Astrocyte (in vitro differentiated cells and primary cell): ENCODE results near the gene TRERF1. TPM values are rescaled to one million over a fixed set of nuclear protein-coding genes. Genes with fewer than 3 reads are reported as not detected.
A peak's percentile ranks its signal among the peaks of the same experiment; 100 is the strongest.

Experiments used
- DNase-seq: peaks from one replicate; pipeline ENCODE4 v3.0.0-alpha.2; 2010; ENCODE audit warnings: low read depth
- FAIRE-seq: peaks from 2 replicates; lab custom pipeline; 2011; peaks lifted over from hg19 to GRCh38; lab: Jason Lieb, UNC
- H2AFZ ChIP-seq: 2 replicates; pipeline ENCODE4 v1.6.0; 2012; ENCODE audit warnings: low read depth, low read length, inconsistent platforms
- H3K27ac ChIP-seq: 2 replicates; pipeline ENCODE4 v1.5.1; 2011; ENCODE audit warnings: low read depth, low read length, inconsistent platforms
- H3K27me3 ChIP-seq: 2 replicates; pipeline ENCODE4 v1.6.0; 2011; ENCODE audit warnings: low read length, inconsistent platforms; ENCODE audit not compliant: insufficient read depth
- H3K36me3 ChIP-seq: 2 replicates; pipeline ENCODE4 v1.5.1; 2011; ENCODE audit warnings: low read length, inconsistent platforms; ENCODE audit not compliant: insufficient read depth
- H3K4me1 ChIP-seq: 2 replicates; pipeline ENCODE4 v1.5.1; 2011; ENCODE audit warnings: low read length, inconsistent platforms; ENCODE audit not compliant: insufficient read depth
- H3K4me2 ChIP-seq: 2 replicates; pipeline ENCODE4 v1.6.0; 2012; ENCODE audit warnings: low read length, inconsistent platforms
- H3K4me3 ChIP-seq: 2 replicates; pipeline ENCODE4 v1.5.1; 2011; ENCODE audit warnings: low read depth, mild to moderate bottlenecking, low read length, inconsistent platforms; ENCODE audit not compliant: insufficient read depth
- H3K79me2 ChIP-seq: 2 replicates; pipeline ENCODE4 v1.6.0; 2012; ENCODE audit warnings: mild to moderate bottlenecking, low read length, inconsistent platforms; ENCODE audit not compliant: insufficient read depth
- H3K9ac ChIP-seq: 2 replicates; pipeline ENCODE4 v1.6.0; 2012; ENCODE audit warnings: mild to moderate bottlenecking, low read length, inconsistent platforms
- H3K9me3 ChIP-seq: 2 replicates; pipeline ENCODE4 v1.5.1; 2012; ENCODE audit warnings: low read depth, mild to moderate bottlenecking, low read length, inconsistent platforms; ENCODE audit not compliant: insufficient read depth
- H4K20me1 ChIP-seq: 2 replicates; pipeline ENCODE4 v1.6.0; 2012; ENCODE audit warnings: low read length, inconsistent platforms; ENCODE audit not compliant: insufficient read depth
- H3K27ac Mint-ChIP-seq: one replicate; pipeline ENCODE4 v1.8.0; 2021; ENCODE audit warnings: mild to moderate bottlenecking, mixed read lengths; ENCODE audit not compliant: unreplicated experiment
- H3K27me3 Mint-ChIP-seq: one replicate; pipeline ENCODE4 v1.8.0; 2021; ENCODE audit warnings: low read depth, mixed read lengths; ENCODE audit not compliant: unreplicated experiment
- H3K36me3 Mint-ChIP-seq: one replicate; pipeline ENCODE4 v1.8.0; 2021; ENCODE audit warnings: low read depth, mixed read lengths; ENCODE audit not compliant: unreplicated experiment
- H3K4me1 Mint-ChIP-seq: one replicate; pipeline ENCODE4 v1.8.0; 2021; ENCODE audit warnings: low read depth, mixed read lengths; ENCODE audit not compliant: unreplicated experiment
- H3K4me3 Mint-ChIP-seq: one replicate; pipeline ENCODE4 v1.8.0; 2021; ENCODE audit warnings: mild to moderate bottlenecking, moderate library complexity, mixed read lengths; ENCODE audit not compliant: unreplicated experiment
- H3K9me3 Mint-ChIP-seq: one replicate; pipeline ENCODE4 v1.8.0; 2021; ENCODE audit warnings: mild to moderate bottlenecking, mixed read lengths; ENCODE audit not compliant: unreplicated experiment
- EZH2 ChIP-seq: IDR thresholded peaks from 2 replicates; pipeline ENCODE4 v1.6.1; 2012; ENCODE audit warnings: mild to moderate bottlenecking, low read length, inconsistent platforms; ENCODE audit not compliant: insufficient read depth
- total RNA-seq: library from RNA; stranded (reverse); gene quantifications from 2 replicates; pipeline ENCODE4 v1.2.1, GENCODE V29; 2021
- TF ChIP-seq, protein P1 (sequence below): IDR thresholded peaks from 2 replicates; pipeline ENCODE4 v1.5.1; 2011; ENCODE audit warnings: low read depth, mild to moderate bottlenecking, inconsistent platforms, low read length, moderate library complexity; ENCODE audit not compliant: insufficient read depth

TRERF1 gene
- total RNA-seq, 1 donor from 2014 or later: 8.6 TPM

DNA sequence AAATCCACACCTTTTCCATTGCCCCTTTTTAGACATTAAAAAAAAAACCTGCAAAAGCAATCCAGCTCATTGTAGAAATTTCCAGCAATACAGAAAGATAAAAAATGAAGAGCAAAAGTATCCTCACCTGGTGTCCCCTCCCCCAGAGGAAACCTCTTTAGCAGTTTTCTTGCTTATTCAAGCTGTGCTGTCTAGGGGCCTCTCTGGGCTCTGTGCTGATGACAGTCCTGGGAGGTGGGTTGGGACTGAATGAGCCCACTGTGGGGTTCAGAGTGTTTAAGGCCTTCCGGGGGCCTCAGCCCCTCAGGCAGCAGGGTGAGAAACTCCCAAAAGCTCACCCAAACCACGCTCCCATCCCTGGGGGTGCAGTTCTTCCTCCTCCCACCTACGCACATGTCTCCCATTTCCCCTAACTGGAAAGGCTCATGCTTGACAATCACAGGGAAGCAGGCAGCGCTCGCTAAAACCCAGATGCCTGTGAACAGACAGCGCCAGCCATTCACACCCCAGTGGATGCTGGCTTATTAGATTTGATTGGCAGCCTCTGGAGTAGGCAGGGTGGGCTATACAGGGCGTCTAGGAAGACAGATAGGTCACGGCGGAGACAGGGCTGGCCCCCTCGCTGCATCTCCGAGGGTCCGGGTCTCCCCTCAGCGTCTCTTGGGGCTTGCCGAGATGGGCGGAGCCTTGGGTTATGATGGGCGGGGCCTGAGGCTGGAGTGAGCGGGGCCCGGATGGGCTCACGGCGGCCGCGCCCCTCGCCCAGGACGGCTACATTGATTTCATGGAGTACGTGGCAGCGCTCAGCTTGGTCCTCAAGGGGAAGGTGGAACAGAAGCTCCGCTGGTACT is 274.0 kb downstream of the TRERF1 start:
- Histone ChIP-seq H2AFZ (peak overlapping the region; percentile 67), H4K20me1 (no peaks in the 10 kb centered on the region), H3K9me3 (no peaks in the 10 kb centered on the region), H3K4me1 (peaks cover 5% of the 10 kb centered on the region), H3K79me2 (no peaks in the 10 kb centered on the region), H3K4me3 (peak overlapping the region; percentile 12), H3K4me2 (peak overlapping the region; percentile 77), H3K9ac (no peak overlapping the region), H3K27ac (no peak overlapping the region), H3K36me3 (no peaks in the 10 kb centered on the region), H3K27me3 (peaks cover 2% of the 10 kb centered on the region)
- FAIRE-seq (no peak), DNase-seq (no peak)
- Mint-ChIP-seq H3K4me1 (peaks cover 2% of the 10 kb centered on the region), H3K27me3 (peaks cover 15% of the 10 kb centered on the region), H3K9me3 (no peaks in the 10 kb centered on the region), H3K4me3 (peak overlapping the region; percentile 57), H3K36me3 (peaks cover 4% of the 10 kb centered on the region), H3K27ac (no peak overlapping the region)
- TF ChIP-seq, protein P1, sequence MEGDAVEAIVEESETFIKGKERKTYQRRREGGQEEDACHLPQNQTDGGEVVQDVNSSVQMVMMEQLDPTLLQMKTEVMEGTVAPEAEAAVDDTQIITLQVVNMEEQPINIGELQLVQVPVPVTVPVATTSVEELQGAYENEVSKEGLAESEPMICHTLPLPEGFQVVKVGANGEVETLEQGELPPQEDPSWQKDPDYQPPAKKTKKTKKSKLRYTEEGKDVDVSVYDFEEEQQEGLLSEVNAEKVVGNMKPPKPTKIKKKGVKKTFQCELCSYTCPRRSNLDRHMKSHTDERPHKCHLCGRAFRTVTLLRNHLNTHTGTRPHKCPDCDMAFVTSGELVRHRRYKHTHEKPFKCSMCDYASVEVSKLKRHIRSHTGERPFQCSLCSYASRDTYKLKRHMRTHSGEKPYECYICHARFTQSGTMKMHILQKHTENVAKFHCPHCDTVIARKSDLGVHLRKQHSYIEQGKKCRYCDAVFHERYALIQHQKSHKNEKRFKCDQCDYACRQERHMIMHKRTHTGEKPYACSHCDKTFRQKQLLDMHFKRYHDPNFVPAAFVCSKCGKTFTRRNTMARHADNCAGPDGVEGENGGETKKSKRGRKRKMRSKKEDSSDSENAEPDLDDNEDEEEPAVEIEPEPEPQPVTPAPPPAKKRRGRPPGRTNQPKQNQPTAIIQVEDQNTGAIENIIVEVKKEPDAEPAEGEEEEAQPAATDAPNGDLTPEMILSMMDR: no peak
- no peak for TF ChIP-seq EZH2

DNA sequence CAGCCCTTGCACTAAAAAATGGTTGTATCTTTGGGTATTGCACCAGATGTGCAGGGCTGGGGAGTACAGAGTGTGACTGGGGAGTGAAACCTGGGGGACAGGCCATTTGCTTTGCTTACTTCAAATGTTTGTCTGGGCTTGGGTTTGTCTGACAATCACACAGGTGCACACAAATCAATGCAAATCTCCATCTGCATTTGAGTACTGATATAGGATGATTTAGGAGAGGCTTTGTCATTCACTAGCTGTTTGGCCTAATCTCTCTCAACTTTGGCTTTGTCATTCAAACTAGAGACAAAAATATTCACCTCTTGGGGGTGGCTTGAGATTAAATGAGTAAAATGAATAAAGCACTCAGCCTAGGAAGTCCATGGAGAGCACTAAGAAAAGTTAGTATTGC is 274.7 kb downstream of the TRERF1 start:
- Histone ChIP-seq H3K27me3 (peaks cover 2% of the 10 kb centered on the region), H3K27ac (no peak overlapping the region), H2AFZ (no peak overlapping the region), H3K79me2 (no peaks in the 10 kb centered on the region), H3K4me2 (no peak overlapping the region), H3K9ac (no peak overlapping the region), H4K20me1 (no peaks in the 10 kb centered on the region), H3K9me3 (no peaks in the 10 kb centered on the region), H3K4me3 (no peak overlapping the region), H3K36me3 (no peaks in the 10 kb centered on the region), H3K4me1 (peaks cover 5% of the 10 kb centered on the region)
- Mint-ChIP-seq H3K27ac (no peak overlapping the region), H3K36me3 (peaks cover 4% of the 10 kb centered on the region), H3K9me3 (no peaks in the 10 kb centered on the region), H3K27me3 (peaks cover 17% of the 10 kb centered on the region), H3K4me1 (peaks cover 2% of the 10 kb centered on the region), H3K4me3 (no peak overlapping the region)
- no peak for DNase-seq
- no peak for FAIRE-seq
- no peak for TF ChIP-seq EZH2
- TF ChIP-seq, protein P1: no peak

DNA sequence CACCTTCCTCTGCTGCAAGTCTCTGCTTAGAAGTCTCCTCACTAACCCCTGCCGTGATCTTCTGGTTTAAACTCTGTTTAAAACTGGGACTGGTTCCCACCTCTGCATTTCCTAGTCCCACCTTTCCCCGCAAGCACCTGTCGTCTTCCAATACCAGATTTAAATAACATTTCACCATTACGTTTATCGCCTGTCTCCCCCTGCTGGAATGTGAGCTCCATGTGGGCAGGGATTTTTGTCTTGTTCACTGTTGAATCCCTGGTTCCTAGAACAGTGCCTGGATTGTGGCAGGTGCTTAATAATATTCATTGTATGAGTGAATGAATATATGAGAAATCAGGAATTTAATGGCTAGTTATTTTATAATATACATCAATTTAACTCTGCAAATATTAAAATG is 275.9 kb downstream of the TRERF1 start:
- no peaks in the 10 kb centered on the region for H3K36me3 ChIP-seq
- TF ChIP-seq, protein P1: peak; percentile 18
- TF ChIP-seq EZH2: no peak
- H3K9me3 Mint-ChIP-seq: no peaks in the 10 kb centered on the region
- H3K9me3 ChIP-seq: no peaks in the 10 kb centered on the region
- no peak overlapping the region for H3K27ac ChIP-seq
- no peak for FAIRE-seq
- no peak overlapping the region for H3K4me3 ChIP-seq
- no peaks in the 10 kb centered on the region for H3K79me2 ChIP-seq
- H3K9ac ChIP-seq: no peak overlapping the region
- H3K36me3 Mint-ChIP-seq: peaks cover 4% of the 10 kb centered on the region
- H3K27ac Mint-ChIP-seq: no peak overlapping the region
- H3K4me1 ChIP-seq: peaks cover 5% of the 10 kb centered on the region
- H3K4me3 Mint-ChIP-seq: no peak overlapping the region
- DNase-seq: no peak
- peaks cover 2% of the 10 kb centered on the region for H3K4me1 Mint-ChIP-seq
- no peak overlapping the region for H2AFZ ChIP-seq
- H4K20me1 ChIP-seq: no peaks in the 10 kb centered on the region
- H3K4me2 ChIP-seq: no peak overlapping the region
- peaks cover 17% of the 10 kb centered on the region for H3K27me3 Mint-ChIP-seq
- peaks cover 2% of the 10 kb centered on the region for H3K27me3 ChIP-seq
